WTC11 (cell line): ENCODE data around the gene LIMD2.

Experiments
- CBFB ChIP-seq: sonication (generic); formaldehyde crosslinking; IDR thresholded peaks from 2 replicates; pipeline ENCODE4 v1.8.1; 2022; ENCODE audit warnings: mild to moderate bottlenecking, low read depth, missing genetic modification reagents
- ETV6 ChIP-seq: sonication (generic); formaldehyde crosslinking; IDR thresholded peaks from 2 replicates; pipeline ENCODE4 v1.8.1; 2022; ENCODE audit warnings: mild to moderate bottlenecking, missing genetic modification reagents
- FOXP1 ChIP-seq: sonication (generic); formaldehyde crosslinking; IDR thresholded peaks from 2 replicates; pipeline ENCODE4 v1.8.0; 2022; ENCODE audit warnings: missing genetic modification reagents, mild to moderate bottlenecking, moderate library complexity, borderline replicate concordance
- TEAD4 ChIP-seq: sonication (generic); formaldehyde crosslinking; IDR thresholded peaks from 2 replicates; pipeline ENCODE4 v1.8.0; 2022; ENCODE audit warnings: mild to moderate bottlenecking, missing genetic modification reagents
- ZBTB21 ChIP-seq: sonication (generic); formaldehyde crosslinking; IDR thresholded peaks from 2 replicates; pipeline ENCODE4 v1.8.1; 2023; ENCODE audit warnings: mild to moderate bottlenecking, missing genetic modification reagents, borderline replicate concordance
- ZNF263 ChIP-seq: sonication (generic); formaldehyde crosslinking; IDR thresholded peaks from 2 replicates; pipeline ENCODE4 v1.8.1; 2022; ENCODE audit warnings: low read depth, mild to moderate bottlenecking, moderate library complexity, missing genetic modification reagents
- ZNF317 ChIP-seq: sonication (generic); formaldehyde crosslinking; IDR thresholded peaks from 2 replicates; pipeline ENCODE4 v1.8.1; 2023; ENCODE audit warnings: low read depth, mild to moderate bottlenecking, moderate library complexity, missing genetic modification reagents, borderline replicate concordance
- TF ChIP-seq, protein P1 (sequence below): sonication (generic); formaldehyde crosslinking; IDR thresholded peaks from 2 replicates; pipeline ENCODE4 v1.8.1; 2023; ENCODE audit warnings: mild to moderate bottlenecking, missing genetic modification reagents, moderate library complexity
- TF ChIP-seq, protein P2 (sequence below): fragments of 200-600 bp; IDR thresholded peaks from 2 replicates; pipeline ENCODE4 v1.8.0; 2022; ENCODE audit warnings: antibody characterized with exemption
- TF ChIP-seq, protein P3 (sequence below): sonication (generic); formaldehyde crosslinking; IDR thresholded peaks from 2 replicates; pipeline ENCODE4 v1.8.1; 2023; ENCODE audit warnings: mild to moderate bottlenecking, moderate library complexity, missing genetic modification reagents
- TF ChIP-seq, protein P4 (sequence below): sonication (generic); formaldehyde crosslinking; conservative IDR thresholded peaks from 2 replicates; pipeline ENCODE4 v1.8.1; 2022; ENCODE audit warnings: mild to moderate bottlenecking, missing genetic modification reagents
- TF ChIP-seq, protein P5 (sequence below): fragments of 250-450 bp; sonication (Bioruptor Pico); IDR thresholded peaks from 2 replicates; pipeline ENCODE4 v1.8.0; 2021; ENCODE audit warnings: mild to moderate bottlenecking

DNA sequence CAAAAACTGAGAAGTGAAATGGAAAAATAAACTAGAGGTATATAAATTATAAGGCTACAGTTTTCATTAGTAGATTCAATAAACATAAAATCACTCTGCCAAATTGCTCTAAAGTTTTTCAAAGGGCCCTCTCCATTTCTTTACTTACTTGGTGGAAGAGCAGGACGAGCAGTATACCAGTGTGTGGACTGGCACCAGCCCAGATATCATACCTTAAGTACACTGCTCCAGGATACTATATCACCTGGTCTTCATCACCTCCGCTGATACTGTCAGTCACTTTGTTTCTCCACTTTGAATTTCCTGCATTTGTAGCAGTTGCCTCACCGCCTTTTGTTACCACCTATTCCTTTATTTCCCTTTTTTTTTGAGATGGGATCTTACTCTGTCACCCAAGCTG is 40.1 kb downstream of the LIMD2 start:
- TF ChIP-seq, protein P1, sequence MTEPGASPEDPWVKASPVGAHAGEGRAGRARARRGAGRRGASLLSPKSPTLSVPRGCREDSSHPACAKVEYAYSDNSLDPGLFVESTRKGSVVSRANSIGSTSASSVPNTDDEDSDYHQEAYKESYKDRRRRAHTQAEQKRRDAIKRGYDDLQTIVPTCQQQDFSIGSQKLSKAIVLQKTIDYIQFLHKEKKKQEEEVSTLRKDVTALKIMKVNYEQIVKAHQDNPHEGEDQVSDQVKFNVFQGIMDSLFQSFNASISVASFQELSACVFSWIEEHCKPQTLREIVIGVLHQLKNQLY: no peak
- TF ChIP-seq FOXP1 (CRISPR knock-in tag) (no peak), ZNF263 (CRISPR knock-in tag) (no peak), CBFB (CRISPR knock-in tag) (no peak), TEAD4 (CRISPR knock-in tag) (no peak), ETV6 (CRISPR knock-in tag) (no peak), ZNF317 (CRISPR knock-in tag) (no peak), ZBTB21 (CRISPR knock-in tag) (no peak)
- TF ChIP-seq, protein P2, sequence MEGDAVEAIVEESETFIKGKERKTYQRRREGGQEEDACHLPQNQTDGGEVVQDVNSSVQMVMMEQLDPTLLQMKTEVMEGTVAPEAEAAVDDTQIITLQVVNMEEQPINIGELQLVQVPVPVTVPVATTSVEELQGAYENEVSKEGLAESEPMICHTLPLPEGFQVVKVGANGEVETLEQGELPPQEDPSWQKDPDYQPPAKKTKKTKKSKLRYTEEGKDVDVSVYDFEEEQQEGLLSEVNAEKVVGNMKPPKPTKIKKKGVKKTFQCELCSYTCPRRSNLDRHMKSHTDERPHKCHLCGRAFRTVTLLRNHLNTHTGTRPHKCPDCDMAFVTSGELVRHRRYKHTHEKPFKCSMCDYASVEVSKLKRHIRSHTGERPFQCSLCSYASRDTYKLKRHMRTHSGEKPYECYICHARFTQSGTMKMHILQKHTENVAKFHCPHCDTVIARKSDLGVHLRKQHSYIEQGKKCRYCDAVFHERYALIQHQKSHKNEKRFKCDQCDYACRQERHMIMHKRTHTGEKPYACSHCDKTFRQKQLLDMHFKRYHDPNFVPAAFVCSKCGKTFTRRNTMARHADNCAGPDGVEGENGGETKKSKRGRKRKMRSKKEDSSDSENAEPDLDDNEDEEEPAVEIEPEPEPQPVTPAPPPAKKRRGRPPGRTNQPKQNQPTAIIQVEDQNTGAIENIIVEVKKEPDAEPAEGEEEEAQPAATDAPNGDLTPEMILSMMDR: no peak
- TF ChIP-seq, protein P3, sequence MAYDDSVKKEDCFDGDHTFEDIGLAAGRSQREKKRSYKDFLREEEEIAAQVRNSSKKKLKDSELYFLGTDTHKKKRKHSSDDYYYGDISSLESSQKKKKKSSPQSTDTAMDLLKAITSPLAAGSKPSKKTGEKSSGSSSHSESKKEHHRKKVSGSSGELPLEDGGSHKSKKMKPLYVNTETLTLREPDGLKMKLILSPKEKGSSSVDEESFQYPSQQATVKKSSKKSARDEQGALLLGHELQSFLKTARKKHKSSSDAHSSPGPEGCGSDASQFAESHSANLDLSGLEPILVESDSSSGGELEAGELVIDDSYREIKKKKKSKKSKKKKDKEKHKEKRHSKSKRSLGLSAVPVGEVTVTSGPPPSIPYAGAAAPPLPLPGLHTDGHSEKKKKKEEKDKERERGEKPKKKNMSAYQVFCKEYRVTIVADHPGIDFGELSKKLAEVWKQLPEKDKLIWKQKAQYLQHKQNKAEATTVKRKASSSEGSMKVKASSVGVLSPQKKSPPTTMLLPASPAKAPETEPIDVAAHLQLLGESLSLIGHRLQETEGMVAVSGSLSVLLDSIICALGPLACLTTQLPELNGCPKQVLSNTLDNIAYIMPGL (CRISPR knock-in tag): no peak
- TF ChIP-seq, protein P4, sequence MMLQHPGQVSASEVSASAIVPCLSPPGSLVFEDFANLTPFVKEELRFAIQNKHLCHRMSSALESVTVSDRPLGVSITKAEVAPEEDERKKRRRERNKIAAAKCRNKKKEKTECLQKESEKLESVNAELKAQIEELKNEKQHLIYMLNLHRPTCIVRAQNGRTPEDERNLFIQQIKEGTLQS (CRISPR knock-in tag): no peak
- TF ChIP-seq, protein P5, sequence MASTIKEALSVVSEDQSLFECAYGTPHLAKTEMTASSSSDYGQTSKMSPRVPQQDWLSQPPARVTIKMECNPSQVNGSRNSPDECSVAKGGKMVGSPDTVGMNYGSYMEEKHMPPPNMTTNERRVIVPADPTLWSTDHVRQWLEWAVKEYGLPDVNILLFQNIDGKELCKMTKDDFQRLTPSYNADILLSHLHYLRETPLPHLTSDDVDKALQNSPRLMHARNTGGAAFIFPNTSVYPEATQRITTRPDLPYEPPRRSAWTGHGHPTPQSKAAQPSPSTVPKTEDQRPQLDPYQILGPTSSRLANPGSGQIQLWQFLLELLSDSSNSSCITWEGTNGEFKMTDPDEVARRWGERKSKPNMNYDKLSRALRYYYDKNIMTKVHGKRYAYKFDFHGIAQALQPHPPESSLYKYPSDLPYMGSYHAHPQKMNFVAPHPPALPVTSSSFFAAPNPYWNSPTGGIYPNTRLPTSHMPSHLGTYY (CRISPR knock-in tag): no peak
